ENCODE measurements around the gene MAP3K3.
A peak's percentile ranks its signal among the peaks of the same experiment; 100 is the strongest.

Gene MAP3K3

GRCh38 chr17:63676584-63676983, 54.4 kb downstream of the MAP3K3 start:
- Histone ChIP-seq H2BK120ac (ENCODE audit: low read depth, low read length) (no peak overlapping the region), H3K27ac (ENCODE audit: low read depth, low read length) (no peak overlapping the region), H2BK15ac (replicated peaks; ENCODE audit: low read depth) (no peak overlapping the region), H3K4me2 (ENCODE audit: low read length) (no peak overlapping the region), H2AK5ac (ENCODE audit: low read length) (no peak overlapping the region), H3K36me3 (ENCODE audit: control insufficient read depth, insufficient read depth, low read length) (no peaks in the 10 kb centered on the region), H3K56ac (ENCODE audit: low read length) (no peak overlapping the region), H3K27me3 (ENCODE audit: insufficient read depth, low read length, poor library complexity) (no peaks in the 10 kb centered on the region), H4K5ac (ENCODE audit: low read length) (no peak overlapping the region), H3K4me1 (ENCODE audit: control insufficient read depth, low read depth, low read length) (peaks cover 20% of the 10 kb centered on the region), H3K4ac (ENCODE audit: low read depth, low read length) (no peak overlapping the region), H4K8ac (ENCODE audit: low read depth, low read length) (no peak overlapping the region), H3K4me3 (ENCODE audit: low read length) (no peak overlapping the region), H3K23ac (ENCODE audit: low read length) (no peak overlapping the region), H2BK5ac (ENCODE audit: low read length) (no peak overlapping the region), H3K18ac (ENCODE audit: low read length) (no peak overlapping the region), H3K9ac (ENCODE audit: low read length) (no peak overlapping the region), H3K79me2 (ENCODE audit: control insufficient read depth, insufficient read depth, low read length) (no peaks in the 10 kb centered on the region), H3K79me1 (ENCODE audit: low read length) (no peaks in the 10 kb centered on the region)
- no peak for DNase-seq
- no CpG with 5 or more reads among the region's 3 CpGs for WGBS (ENCODE audit: extremely low coverage, insufficient coverage, low lambda C conversion rate)

- Histone ChIP-seq H2AK5ac (ENCODE audit: low read length) (no peak overlapping the region), H3K56ac (ENCODE audit: low read length) (no peak overlapping the region), H3K27ac (ENCODE audit: low read depth, low read length) (no peak overlapping the region), H3K36me3 (ENCODE audit: control insufficient read depth, insufficient read depth, low read length) (no peaks in the 10 kb centered on the region), H2BK15ac (replicated peaks; ENCODE audit: low read depth) (no peak overlapping the region), H2BK5ac (ENCODE audit: low read length) (no peak overlapping the region), H4K5ac (ENCODE audit: low read length) (no peak overlapping the region), H3K9ac (ENCODE audit: low read length) (no peak overlapping the region), H4K8ac (ENCODE audit: low read depth, low read length) (no peak overlapping the region), H3K23ac (ENCODE audit: low read length) (no peak overlapping the region), H2BK120ac (ENCODE audit: low read depth, low read length) (no peak overlapping the region), H3K4me3 (ENCODE audit: low read length) (no peak overlapping the region), H3K4ac (ENCODE audit: low read depth, low read length) (no peak overlapping the region), H3K27me3 (ENCODE audit: insufficient read depth, low read length, poor library complexity) (no peaks in the 10 kb centered on the region), H3K79me1 (ENCODE audit: low read length) (no peaks in the 10 kb centered on the region), H3K4me2 (ENCODE audit: low read length) (no peak overlapping the region), H3K79me2 (ENCODE audit: control insufficient read depth, insufficient read depth, low read length) (no peaks in the 10 kb centered on the region), H3K18ac (ENCODE audit: low read length) (no peak overlapping the region), H3K4me1 (ENCODE audit: control insufficient read depth, low read depth, low read length) (peaks cover 16% of the 10 kb centered on the region)
- WGBS (ENCODE audit: extremely low coverage, insufficient coverage, low lambda C conversion rate): no CpG with 5 or more reads among the region's 5 CpGs
- peak; percentile 71 for DNase-seq
Measured at GRCh38 chr17:63679214-63679613, 57.0 kb downstream of the MAP3K3 start.

GRCh38 chr17:63680700-63681099, 58.5 kb downstream of the MAP3K3 start:
- Histone ChIP-seq H3K79me2 (ENCODE audit: control insufficient read depth, insufficient read depth, low read length) (no peaks in the 10 kb centered on the region), H4K5ac (ENCODE audit: low read length) (no peak overlapping the region), H3K4me2 (ENCODE audit: low read length) (no peak overlapping the region), H3K56ac (ENCODE audit: low read length) (no peak overlapping the region), H3K27me3 (ENCODE audit: insufficient read depth, low read length, poor library complexity) (no peaks in the 10 kb centered on the region), H3K79me1 (ENCODE audit: low read length) (no peaks in the 10 kb centered on the region), H3K4me1 (ENCODE audit: control insufficient read depth, low read depth, low read length) (peaks cover 5% of the 10 kb centered on the region), H3K23ac (ENCODE audit: low read length) (no peak overlapping the region), H3K27ac (ENCODE audit: low read depth, low read length) (no peak overlapping the region), H3K4me3 (ENCODE audit: low read length) (no peak overlapping the region), H2BK5ac (ENCODE audit: low read length) (no peak overlapping the region), H3K36me3 (ENCODE audit: control insufficient read depth, insufficient read depth, low read length) (no peaks in the 10 kb centered on the region), H2BK15ac (replicated peaks; ENCODE audit: low read depth) (no peak overlapping the region), H2AK5ac (ENCODE audit: low read length) (no peak overlapping the region), H3K18ac (ENCODE audit: low read length) (no peak overlapping the region), H3K9ac (ENCODE audit: low read length) (no peak overlapping the region), H4K8ac (ENCODE audit: low read depth, low read length) (no peak overlapping the region), H2BK120ac (ENCODE audit: low read depth, low read length) (no peak overlapping the region), H3K4ac (ENCODE audit: low read depth, low read length) (no peak overlapping the region)
- no peak for DNase-seq
- WGBS (ENCODE audit: extremely low coverage, insufficient coverage, low lambda C conversion rate): no CpG with 5 or more reads among the region's 1 CpG

DNA sequence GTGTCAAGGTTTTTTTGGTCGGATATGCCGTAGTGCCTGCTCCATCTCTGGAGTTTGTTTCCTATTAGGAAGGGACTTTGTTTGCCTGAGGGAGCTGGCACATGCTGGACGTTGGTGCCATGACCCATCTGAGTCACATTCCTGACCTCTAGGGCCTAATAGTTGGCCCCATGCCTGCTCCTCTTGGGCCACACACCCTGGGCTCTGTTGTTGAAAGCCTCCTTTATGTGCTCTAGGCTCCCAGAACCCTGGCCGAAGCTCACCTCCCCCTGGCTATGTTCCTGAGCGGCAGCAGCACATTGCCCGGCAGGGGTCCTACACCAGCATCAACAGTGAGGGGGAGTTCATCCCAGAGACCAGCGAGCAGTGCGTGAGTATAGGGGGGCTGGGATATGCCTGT, 59.3 kb downstream of the MAP3K3 start:
- no peak overlapping the region for H2AK5ac ChIP-seq (ENCODE audit: low read length)
- H4K5ac ChIP-seq (ENCODE audit: low read length): no peak overlapping the region
- no peak overlapping the region for H3K9ac ChIP-seq (ENCODE audit: low read length)
- no peak overlapping the region for H2BK120ac ChIP-seq (ENCODE audit: low read depth, low read length)
- no peak overlapping the region for H3K27ac ChIP-seq (ENCODE audit: low read depth, low read length)
- no peaks in the 10 kb centered on the region for H3K79me2 ChIP-seq (ENCODE audit: control insufficient read depth, insufficient read depth, low read length)
- no peak overlapping the region for H3K4me3 ChIP-seq (ENCODE audit: low read length)
- no peak overlapping the region for H3K18ac ChIP-seq (ENCODE audit: low read length)
- no peak overlapping the region for H2BK5ac ChIP-seq (ENCODE audit: low read length)
- H2BK15ac ChIP-seq (replicated peaks; ENCODE audit: low read depth): no peak overlapping the region
- no peak overlapping the region for H3K23ac ChIP-seq (ENCODE audit: low read length)
- no peak for DNase-seq
- H3K4me1 ChIP-seq (ENCODE audit: control insufficient read depth, low read depth, low read length): no peaks in the 10 kb centered on the region
- no peak overlapping the region for H4K8ac ChIP-seq (ENCODE audit: low read depth, low read length)
- no peak overlapping the region for H3K56ac ChIP-seq (ENCODE audit: low read length)
- no peaks in the 10 kb centered on the region for H3K27me3 ChIP-seq (ENCODE audit: insufficient read depth, low read length, poor library complexity)
- H3K79me1 ChIP-seq (ENCODE audit: low read length): no peaks in the 10 kb centered on the region
- no peak overlapping the region for H3K4me2 ChIP-seq (ENCODE audit: low read length)
- no CpG with 5 or more reads among the region's 8 CpGs for WGBS (ENCODE audit: extremely low coverage, insufficient coverage, low lambda C conversion rate)
- H3K36me3 ChIP-seq (ENCODE audit: control insufficient read depth, insufficient read depth, low read length): no peaks in the 10 kb centered on the region
- no peak overlapping the region for H3K4ac ChIP-seq (ENCODE audit: low read depth, low read length)

DNA sequence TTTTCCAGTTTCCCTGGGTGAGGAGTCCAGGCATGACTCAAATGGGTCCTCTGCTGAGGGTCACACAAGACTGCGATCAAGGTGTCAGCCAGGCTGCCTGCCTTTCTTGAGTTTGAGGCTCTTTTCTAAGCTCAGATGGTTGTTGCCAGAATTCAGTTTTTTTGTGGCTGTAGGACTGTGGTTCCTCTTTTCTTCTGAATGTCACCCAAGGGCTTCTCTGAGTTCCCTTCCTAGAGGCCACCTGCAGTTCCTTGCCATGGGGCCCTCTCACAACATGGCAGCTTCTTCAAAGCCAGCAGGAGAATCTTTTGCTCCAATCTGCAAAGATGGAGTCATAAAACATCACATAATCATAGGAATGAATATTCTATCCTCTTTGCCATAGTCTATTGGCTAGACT, 60.2 kb downstream of the MAP3K3 start:
- Histone ChIP-seq H3K23ac (ENCODE audit: low read length) (no peak overlapping the region), H3K9ac (ENCODE audit: low read length) (no peak overlapping the region), H3K27me3 (ENCODE audit: insufficient read depth, low read length, poor library complexity) (no peaks in the 10 kb centered on the region), H3K4me1 (ENCODE audit: control insufficient read depth, low read depth, low read length) (no peaks in the 10 kb centered on the region), H3K56ac (ENCODE audit: low read length) (no peak overlapping the region), H3K79me2 (ENCODE audit: control insufficient read depth, insufficient read depth, low read length) (no peaks in the 10 kb centered on the region), H2BK5ac (ENCODE audit: low read length) (no peak overlapping the region), H3K36me3 (ENCODE audit: control insufficient read depth, insufficient read depth, low read length) (no peaks in the 10 kb centered on the region), H3K27ac (ENCODE audit: low read depth, low read length) (no peak overlapping the region), H4K8ac (ENCODE audit: low read depth, low read length) (no peak overlapping the region), H3K4ac (ENCODE audit: low read depth, low read length) (no peak overlapping the region), H4K5ac (ENCODE audit: low read length) (no peak overlapping the region), H3K18ac (ENCODE audit: low read length) (no peak overlapping the region), H2BK120ac (ENCODE audit: low read depth, low read length) (no peak overlapping the region), H2BK15ac (replicated peaks; ENCODE audit: low read depth) (no peak overlapping the region), H3K79me1 (ENCODE audit: low read length) (no peaks in the 10 kb centered on the region), H3K4me2 (ENCODE audit: low read length) (no peak overlapping the region), H3K4me3 (ENCODE audit: low read length) (no peak overlapping the region), H2AK5ac (ENCODE audit: low read length) (no peak overlapping the region)
- no peak for DNase-seq
- WGBS (ENCODE audit: extremely low coverage, insufficient coverage, low lambda C conversion rate): no CpG with 5 or more reads among the region's 1 CpG

DNA sequence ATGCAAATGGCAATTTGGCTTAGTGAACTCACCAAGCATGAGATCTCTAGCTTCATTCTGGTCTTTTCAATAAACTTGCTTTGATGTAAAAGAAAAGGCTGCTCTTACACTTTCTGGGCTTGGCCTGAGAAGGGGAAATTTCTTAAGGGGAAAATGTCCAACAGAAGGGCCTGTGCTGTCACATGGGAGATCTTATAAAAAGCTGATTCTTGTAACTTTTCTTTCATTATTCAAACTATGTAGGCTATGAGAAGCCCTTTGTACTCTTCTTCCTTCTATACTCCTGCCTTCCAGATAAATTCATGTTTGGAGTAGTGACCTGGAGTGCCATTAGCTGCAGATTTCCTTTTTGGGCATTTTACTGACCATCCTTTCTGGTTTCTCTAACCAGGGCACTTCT, 60.8 kb downstream of the MAP3K3 start:
- Histone ChIP-seq H3K27ac (ENCODE audit: low read depth, low read length) (no peak overlapping the region), H3K18ac (ENCODE audit: low read length) (no peak overlapping the region), H3K4me1 (ENCODE audit: control insufficient read depth, low read depth, low read length) (no peaks in the 10 kb centered on the region), H3K4ac (ENCODE audit: low read depth, low read length) (no peak overlapping the region), H3K36me3 (ENCODE audit: control insufficient read depth, insufficient read depth, low read length) (no peaks in the 10 kb centered on the region), H3K23ac (ENCODE audit: low read length) (no peak overlapping the region), H3K4me2 (ENCODE audit: low read length) (no peak overlapping the region), H2BK15ac (replicated peaks; ENCODE audit: low read depth) (no peak overlapping the region), H3K79me1 (ENCODE audit: low read length) (no peaks in the 10 kb centered on the region), H2BK5ac (ENCODE audit: low read length) (no peak overlapping the region), H3K79me2 (ENCODE audit: control insufficient read depth, insufficient read depth, low read length) (no peaks in the 10 kb centered on the region), H4K8ac (ENCODE audit: low read depth, low read length) (no peak overlapping the region), H2AK5ac (ENCODE audit: low read length) (no peak overlapping the region), H3K4me3 (ENCODE audit: low read length) (no peak overlapping the region), H4K5ac (ENCODE audit: low read length) (no peak overlapping the region), H3K27me3 (ENCODE audit: insufficient read depth, low read length, poor library complexity) (no peaks in the 10 kb centered on the region), H3K9ac (ENCODE audit: low read length) (no peak overlapping the region), H2BK120ac (ENCODE audit: low read depth, low read length) (no peak overlapping the region), H3K56ac (ENCODE audit: low read length) (no peak overlapping the region)
- no peak for DNase-seq

Measured in mesendoderm (in vitro differentiated cells).